Stimulated activated CD4-positive, alpha-beta T cell treated with anti-CD3 and anti-CD28 coated beads, Interleukin-12 subunit alpha, Interleukin-12 subunit beta, amount 100 ng/mL, for 48 hours (primary cell): Measurements from ENCODE around the gene CENPF.

Source experiments
- DNase-seq, 3 donors: peaks; one replicate each; pipeline ENCODE4 v3.0.0-alpha.2; 2020; ENCODE audit warnings: low read depth in 2 of 3, low spot score in 1 of 3

CENPF gene

DNA sequence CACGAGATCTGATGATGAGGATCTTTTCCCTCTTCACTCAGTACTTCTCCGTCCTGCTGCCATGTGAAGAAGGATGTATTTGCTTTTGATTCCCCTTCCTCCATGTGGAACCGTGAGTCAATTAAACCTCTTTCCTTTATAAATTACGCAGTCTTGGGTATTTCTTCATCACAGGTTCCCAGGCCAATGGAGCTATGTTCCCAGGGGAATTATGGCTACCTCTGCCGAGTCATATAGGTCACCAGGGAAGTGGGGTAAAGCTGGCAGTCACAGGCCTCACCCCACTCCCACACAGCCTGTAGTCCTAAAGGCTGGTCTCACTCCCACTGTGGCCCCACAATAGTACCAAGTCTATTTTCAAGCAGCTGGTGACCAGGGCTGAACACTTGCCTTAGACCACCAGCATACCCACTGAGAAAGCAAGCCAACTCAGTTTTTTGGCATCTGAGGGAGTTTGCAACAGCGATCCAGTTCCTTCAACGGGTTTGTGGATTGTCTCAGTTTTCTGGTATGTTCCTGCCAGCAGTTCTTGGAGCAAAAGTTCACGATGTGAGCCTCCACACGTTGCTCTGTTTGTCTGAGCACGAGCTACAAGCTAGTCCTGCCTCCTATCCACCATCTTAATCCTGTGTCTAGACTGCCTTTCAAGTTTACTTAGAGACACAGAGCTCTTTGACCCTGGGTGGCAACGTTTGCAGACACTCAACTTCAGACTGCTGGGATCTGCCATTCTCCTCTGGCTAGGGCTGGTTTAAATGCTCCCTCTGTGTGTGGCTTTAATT lies 104.5 kb downstream of the CENPF start:
- DNase-seq, result no peak

- no peak for DNase-seq
These were observed 105.4 kb downstream of the CENPF start for GRCh38 chr1:214708321-214708955.

GRCh38 chr1:214709241-214709640 lies 106.2 kb downstream of the CENPF start:
- no peak for DNase-seq

- no peak for DNase-seq
These were observed 109.7 kb downstream of the CENPF start for GRCh38 chr1:214712737-214713136.
